HG03558 (cell line): ENCODE measurements around the gene LEKR1.
"Not testable (repeated sequence)": the region's sequence is repeated elsewhere in the genome, so short reads cannot be mapped to it uniquely, and the experiment has no call there.

Experiments
- ATAC-seq: cut with Tn5 transposase; IDR thresholded peaks from one replicate; pipeline ENCODE4 v1.9.1; 2021; ENCODE audit warnings: moderate number of reproducible peaks; ENCODE audit not compliant: unreplicated experiment; ENCODE audit errors: extremely low read depth

LEKR1 gene

GRCh38 chr3:156803952-156804741, 22.0 kb upstream of the LEKR1 start:
- ATAC-seq, result no peak

GRCh38 chr3:156806698-156807097, 19.5 kb upstream of the LEKR1 start:
- no peak for ATAC-seq

GRCh38 chr3:156808025-156808424, 18.1 kb upstream of the LEKR1 start:
- ATAC-seq, result no peak

GRCh38 chr3:156811089-156811862, 14.9 kb upstream of the LEKR1 start:
- no peak for ATAC-seq

- no peak for ATAC-seq
Measured at GRCh38 chr3:156812521-156813335, 13.4 kb upstream of the LEKR1 start.

GRCh38 chr3:156814295-156814694, 11.9 kb upstream of the LEKR1 start:
- ATAC-seq, result no peak

- peak; percentile 14 for ATAC-seq
Measured at GRCh38 chr3:156816091-156816793, 9.9 kb upstream of the LEKR1 start.

GRCh38 chr3:156816794-156817645, 9.1 kb upstream of the LEKR1 start:
- ATAC-seq, result peak; percentile 40

GRCh38 chr3:156817646-156818272, 8.4 kb upstream of the LEKR1 start:
- no peak for ATAC-seq

- ATAC-seq, result no peak
Measured at GRCh38 chr3:156818273-156818651, 7.9 kb upstream of the LEKR1 start.

- ATAC-seq, result no peak
Measured at GRCh38 chr3:156818890-156819289, 7.3 kb upstream of the LEKR1 start.

GRCh38 chr3:156819842-156820691, 6.1 kb upstream of the LEKR1 start:
- ATAC-seq, result no peak

GRCh38 chr3:156820692-156821080, 5.5 kb upstream of the LEKR1 start:
- ATAC-seq, result no peak

GRCh38 chr3:156822626-156823260, 3.4 kb upstream of the LEKR1 start:
- ATAC-seq, result not testable (repeated sequence)

GRCh38 chr3:156825795-156826143, 384 bp upstream of the LEKR1 start:
- no peak for ATAC-seq

GRCh38 chr3:156826896-156827882, 1.0 kb downstream of the LEKR1 start:
- no peak for ATAC-seq
